HG03521 (cell line): Measurements from ENCODE around the gene CTSH.

ENCODE experiments used
- ATAC-seq: cut with Tn5 transposase; IDR thresholded peaks from one replicate; pipeline ENCODE4 v1.9.1; 2021; ENCODE audit warnings: mild to moderate bottlenecking, moderate library complexity; ENCODE audit not compliant: unreplicated experiment

The CTSH gene

DNA sequence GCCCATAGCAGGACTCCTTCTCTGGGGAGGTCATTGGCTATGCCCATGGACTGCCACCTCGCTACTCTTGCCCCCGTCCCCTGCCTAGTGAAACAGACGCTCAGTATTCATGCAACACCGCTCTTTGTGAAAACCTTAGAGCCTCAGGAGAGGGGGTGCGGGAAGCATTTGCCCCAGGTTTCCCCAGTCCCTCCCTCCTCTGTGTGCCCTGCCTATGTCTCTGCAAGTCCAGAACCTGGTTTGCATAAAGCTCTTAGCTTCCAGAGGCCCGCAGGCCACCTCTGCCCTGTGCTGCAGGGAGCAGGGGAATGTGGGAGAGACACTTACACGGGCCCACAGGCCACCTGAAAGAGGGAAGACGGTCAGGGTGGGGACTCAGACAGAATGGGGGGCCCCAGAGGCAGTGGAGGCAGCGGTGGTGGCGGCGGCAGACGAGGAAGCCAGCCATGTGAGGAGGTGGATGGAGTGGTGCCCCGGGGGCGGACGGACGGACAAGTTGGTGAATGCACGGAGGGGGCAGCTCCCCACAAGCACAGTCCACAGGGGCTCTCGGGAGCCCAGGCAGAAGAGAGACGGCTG, 33.8 kb upstream of the CTSH start:
- ATAC-seq, result no peak

DNA sequence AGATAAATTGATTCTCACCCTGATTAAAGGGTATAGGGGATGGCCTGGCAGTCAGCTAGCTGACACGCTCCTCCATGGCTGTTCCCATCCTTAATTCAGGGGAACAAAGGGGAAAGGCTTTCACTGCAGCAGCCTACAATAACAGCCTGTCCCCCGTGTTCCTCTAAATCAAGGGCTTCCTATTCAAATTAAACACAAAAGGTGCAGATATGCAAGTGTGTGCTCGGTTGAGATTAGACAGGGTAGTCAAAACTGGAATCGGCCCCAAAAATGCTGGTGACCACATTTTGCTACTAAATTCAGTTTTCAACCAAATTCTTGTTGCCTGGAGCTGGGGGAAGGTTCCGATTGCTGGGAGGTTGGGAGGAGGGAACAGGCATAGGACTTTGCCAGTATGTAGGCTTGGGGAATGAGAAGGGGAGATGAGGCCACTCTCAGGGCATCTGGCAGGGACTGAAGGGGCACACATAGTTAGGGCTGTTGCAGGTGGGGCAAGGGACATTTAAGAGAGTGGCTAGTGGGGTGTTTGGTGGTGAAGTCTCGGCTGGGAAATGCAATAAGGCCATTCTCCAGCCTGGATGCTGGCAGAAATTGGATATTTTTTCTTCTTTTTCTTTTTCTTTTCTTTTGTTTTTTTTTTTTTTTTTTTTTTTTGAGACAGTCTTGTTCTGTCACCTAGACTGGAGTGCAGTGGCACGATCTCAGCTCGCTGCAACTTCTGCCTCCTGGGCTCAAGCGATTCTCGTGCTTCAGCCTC, 32.9 kb upstream of the CTSH start:
- peak; percentile 37 for ATAC-seq

DNA sequence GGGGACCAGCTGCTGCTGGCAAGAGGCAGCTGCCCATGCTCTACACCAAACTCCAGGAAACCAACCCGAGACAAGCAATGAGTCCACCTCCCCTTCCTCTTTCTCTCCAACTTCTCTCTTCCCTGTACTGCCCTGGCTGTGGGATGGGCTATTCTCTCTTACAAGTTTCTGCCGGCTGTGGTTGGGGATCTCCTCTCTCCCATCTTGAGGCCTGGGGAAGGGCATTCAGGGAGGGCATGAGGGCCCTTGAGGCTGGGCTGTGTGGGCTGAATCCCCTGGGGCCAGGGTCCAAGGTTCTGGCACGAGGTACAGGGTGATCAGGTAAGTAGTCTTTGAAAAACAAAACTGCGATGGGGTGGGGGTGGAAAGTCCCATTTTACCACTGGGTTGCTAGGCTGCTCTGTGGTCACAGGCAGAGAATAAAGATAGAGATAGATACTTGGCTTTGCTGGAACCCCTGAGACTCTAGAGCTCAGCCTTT, 32.3 kb upstream of the CTSH start:
- ATAC-seq, result peak; percentile 41

DNA sequence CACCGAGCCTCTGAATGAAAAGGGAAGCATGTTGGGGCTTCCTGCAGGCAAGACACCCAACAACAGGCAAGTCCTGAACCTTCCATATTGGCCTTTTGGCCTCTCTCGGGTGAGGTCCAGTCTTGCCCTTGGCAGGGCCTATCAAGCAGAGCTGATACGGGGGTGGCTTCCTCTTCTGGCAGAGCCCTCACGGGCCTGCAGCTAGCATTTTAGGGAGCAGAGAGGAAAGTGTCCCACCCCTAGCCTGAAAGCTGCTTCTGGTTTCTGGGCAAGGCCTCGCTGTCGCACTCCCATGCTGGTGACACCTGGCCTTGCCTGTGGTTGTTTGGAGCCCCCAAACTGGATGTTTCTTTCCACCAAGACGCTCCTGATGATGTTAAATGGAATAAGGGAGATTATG, 31.8 kb upstream of the CTSH start:
- peak; percentile 14 for ATAC-seq

DNA sequence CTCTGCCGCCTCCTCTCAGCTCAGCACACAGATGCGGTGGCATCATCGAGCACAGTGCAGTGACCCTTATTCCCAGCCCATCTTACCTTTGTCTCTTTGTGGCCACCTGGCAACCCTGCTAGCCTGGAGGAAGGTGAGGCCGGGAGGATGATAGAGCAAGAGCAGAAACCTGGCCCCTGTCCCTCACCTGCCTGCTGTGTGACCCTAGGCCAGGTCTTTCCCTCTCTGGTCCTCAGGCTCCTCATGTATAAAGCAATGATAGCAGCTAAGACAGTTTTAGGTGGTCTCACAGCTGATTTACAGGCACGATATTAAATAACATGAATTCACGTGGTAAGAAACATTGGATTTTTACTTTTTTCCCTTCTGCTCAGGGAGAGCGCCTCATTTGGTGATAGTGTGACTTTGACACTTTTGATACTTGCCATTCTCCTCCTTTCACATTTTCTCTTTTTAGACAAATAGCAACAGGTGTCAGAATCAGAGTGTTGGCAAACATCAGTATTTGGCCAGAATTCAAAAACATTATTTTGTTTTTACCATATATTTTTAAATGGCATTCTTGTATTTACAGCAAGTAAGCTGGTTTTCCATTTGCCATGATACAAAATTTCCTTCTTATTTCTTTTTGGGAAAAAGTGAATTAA, 29.5 kb upstream of the CTSH start:
- no peak for ATAC-seq

DNA sequence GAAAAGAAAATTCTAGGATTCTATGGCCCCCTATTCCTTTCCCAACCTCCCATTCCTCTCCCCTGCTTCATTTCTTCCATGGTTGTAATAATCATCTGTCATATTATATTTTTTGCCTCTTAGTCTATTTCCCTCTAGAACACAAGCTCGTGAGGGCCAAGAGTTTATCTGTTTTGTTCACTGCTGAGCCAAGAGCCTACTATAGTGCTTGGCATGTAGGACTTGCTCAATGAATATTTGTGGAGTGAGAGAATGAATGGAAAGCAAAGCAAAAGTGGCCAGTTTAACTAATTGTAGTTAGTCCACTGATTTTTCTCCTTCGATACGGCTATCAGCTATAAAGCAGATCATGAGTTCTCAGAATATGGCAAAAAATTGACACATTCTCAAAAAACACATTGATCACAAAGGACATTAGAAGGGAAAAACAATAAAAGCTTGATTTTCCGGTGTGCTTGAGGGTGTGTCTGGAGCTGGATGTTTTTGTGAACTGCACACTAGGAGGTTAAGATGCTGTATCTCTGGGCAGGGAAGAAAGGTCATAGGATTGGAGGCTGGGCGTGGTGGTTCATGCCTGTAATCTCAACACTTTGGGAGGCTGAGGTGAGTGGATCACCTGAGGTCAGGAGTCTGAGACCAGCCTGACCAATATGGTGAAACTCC, 25.0 kb upstream of the CTSH start:
- no peak for ATAC-seq

DNA sequence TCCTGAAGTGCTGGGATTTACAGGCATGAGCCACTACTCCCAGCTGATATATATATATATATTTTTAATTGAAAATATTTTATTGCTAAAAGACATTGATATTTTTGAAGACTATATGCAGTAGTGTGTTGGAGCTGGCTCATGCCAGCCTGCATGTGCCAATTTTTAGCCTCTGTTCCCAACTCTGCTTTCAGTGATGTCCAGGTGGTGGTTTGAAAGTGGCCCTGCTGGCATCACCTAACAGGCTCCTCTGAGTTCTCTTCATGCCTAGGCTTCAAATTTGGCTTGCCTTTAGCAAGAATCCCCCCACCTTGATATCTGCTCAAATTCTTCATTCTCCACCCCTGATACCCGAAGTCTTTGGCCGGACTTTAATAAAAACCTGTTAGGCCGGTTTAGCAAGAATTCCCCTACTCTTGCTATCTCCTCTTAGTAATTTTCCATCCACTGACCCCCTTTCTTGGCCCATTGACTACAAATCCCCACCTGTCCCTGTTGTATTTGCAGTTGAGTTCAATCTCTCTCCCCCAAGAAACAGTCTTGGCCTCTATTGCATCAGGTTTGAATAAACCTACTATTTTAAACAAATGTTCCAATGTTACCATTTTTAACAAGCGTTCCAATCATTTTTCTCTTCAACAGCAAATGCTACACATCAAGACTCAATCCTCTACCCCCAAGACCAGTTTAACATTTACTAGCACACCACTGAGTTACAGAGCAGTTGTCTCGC, 23.9 kb upstream of the CTSH start:
- no peak for ATAC-seq

DNA sequence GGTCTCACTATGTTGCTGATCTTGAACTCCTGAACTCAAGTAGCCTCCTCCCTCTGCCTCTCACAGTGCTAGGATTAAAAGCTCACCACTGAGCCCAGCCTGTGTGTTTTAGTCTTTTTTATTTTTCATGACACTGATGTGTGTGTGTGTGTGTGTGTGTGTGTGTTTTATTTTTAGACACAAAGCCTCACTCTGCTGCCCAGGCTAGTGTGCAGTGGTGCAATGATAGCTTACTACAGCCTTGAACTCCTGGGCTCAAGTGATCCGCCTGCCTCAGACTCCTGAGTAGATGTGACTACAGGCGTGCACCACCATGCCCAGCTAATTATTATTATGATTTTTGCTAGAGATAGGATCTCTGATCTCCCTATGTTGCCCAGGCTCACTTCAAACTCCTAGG, 23.3 kb upstream of the CTSH start:
- ATAC-seq, result no peak

DNA sequence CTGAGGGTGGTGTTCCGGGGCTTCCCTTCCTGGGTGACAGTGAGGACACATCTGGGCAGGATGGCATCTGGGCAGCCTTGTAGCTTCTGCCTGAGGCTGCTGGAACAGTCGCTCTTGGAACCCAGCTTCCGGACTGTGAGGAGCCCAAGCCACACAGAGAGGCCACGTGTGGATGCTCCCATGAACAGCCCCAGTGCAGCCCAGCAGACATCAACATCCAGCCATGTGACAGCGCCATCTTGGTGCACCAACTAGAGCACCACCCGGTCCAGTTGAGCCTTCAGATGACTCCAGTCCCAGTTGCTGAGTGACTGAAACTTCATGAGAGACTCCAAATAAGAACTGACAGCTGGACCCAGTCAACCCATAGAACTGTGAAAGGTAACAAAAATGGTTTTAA, 15.5 kb upstream of the CTSH start:
- ATAC-seq, result no peak

DNA sequence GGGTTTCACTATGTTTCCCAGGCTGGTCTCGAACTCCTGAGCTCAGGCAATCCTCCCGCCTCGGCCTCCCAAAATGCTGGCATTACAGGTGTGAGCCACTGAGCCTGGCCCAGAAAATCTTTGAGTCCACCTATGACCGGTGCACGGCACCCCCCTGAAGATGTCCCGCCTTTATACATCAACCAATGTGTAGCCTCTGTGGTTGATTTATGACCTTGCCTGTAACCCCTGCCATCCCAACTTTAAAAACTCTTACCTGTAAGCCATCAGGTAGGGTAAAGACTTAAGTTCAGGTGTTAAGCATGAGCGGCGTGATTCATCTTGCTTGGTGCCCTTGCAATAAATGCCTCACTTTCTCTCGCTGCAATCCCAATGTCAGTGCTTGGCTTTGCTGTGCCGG, 14.5 kb upstream of the CTSH start:
- ATAC-seq, result no peak

DNA sequence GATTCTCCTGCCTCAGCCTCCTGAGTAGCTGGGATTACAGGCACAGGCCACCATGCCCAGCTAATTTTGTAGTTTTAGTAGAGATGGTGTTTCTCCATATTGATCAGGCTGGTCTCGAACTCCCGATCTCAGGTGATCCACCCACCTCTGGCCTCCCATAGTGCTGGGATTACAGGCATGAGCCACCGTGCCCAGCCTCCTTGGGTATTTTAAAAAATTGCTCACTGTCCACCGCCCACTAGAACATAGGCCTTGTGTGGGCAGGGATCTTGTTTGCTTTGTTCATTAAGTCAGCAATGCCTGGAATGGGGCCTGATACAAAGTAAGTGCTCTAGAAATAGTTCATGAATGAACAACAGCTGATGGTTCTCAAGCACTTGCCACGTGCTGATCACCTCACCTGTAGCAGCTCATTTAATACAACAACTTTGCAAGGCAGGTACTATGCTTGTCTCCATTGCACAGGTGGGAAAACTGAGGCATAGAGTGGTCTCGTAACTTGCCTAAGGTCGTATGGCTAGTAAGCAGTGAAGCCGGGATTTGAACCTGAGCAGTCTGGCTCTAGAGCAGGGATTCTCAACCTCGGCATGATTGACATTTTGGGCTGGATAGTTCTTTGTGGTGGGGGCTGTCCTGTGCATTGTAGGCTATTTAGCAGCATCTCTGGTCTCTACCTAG, 12.7 kb upstream of the CTSH start:
- ATAC-seq, result no peak

DNA sequence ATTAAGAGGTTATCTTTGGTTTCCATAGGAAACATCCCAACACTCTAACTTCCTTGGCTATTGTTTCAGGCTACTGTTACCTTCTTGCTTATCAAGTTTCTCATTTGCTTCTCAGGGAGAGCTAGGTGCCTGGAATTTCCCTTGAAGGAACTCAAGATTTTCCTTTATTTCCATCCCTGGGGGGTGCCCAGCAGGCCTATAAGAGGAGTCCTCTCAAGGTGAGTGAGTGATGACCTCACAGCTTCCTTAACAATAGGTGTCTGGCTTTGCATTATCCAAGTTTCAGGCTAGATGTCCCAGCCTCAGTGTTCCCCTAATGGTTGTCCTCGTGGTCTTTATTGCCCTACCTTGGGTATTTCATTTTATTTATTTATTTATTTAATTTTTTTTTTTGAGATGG, 12.1 kb upstream of the CTSH start:
- no peak for ATAC-seq

DNA sequence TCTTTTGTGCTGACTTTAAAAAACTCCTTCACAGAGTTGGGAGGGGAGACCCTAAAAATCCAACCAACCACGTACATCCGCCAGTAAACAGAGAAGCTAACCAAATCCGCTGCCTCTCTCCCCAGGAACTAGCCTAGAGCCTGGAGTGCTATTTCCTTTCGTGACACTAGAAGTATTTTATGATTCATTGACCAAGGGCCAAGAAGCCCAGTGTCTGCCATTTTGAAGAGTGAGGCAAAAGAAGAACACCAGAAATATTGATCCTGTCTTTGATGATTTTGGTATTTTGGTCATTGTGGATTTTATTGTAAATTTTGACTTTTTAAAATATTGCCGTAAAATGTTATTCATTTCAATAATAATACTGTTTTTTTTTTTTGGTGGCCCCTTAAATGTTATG, 10.5 kb upstream of the CTSH start:
- no peak for ATAC-seq

DNA sequence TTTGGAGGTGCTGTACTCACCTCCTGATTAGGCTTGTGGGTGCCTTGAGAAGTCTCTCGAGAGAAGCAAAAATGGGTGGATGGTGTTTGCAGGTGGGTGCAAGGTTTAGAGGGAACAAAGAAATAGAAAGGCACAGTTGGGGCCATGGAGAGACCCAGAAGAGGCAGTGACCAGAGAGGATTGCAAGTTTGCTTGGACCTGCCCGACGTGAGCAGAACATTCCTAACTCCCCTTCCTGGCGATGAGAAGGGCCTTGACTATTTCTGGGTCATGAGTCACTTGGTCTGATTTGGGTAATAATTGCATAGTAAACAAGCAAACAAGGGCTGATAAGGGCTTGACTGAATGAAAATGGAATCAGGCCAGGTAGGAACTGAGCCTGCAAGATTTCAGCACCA, 7.0 kb upstream of the CTSH start:
- ATAC-seq, result no peak

DNA sequence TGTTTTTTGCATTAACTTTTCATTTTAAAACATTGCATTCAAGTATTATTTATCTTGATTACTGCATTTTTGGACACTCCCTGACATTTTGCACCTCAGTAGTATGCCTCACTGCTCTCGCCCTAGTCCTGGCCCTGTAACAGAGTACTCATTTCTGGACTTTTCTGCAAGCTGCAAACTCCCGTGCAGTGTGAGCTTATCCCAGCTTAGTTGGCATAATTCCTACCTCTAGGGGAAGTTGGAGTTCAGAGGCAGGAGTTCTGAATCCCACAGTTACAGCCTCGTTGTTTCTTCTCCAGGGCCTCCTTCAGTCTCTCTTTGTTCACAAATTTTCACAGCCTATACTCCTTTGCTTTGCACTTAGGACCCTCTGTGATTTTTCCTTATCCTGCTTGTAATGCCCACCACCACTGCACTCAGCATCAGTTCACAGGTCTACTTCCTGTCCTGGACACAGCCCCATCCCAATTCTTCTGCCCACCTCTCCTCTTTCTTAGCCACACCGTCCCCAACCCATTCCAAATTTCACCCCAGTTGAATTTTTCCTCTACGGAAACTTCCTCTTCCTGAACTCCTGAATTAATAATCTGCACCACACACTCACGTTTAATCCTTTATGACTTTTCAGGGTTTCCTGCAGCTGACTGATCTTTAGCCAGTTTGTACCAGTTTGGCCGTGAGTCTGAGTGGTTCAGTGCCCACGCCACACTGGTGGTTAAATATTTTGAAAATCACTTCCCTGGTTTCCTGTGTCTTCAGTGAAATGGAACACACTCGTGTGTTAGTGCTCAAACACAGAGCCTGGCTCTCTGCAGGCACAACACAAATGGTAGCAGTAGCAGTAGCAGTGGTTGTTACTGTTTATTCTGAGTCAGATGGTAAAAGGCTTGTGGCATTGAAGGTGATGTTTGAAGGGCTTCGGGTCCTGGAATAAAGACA, 6.3 kb upstream of the CTSH start:
- ATAC-seq, result no peak

DNA sequence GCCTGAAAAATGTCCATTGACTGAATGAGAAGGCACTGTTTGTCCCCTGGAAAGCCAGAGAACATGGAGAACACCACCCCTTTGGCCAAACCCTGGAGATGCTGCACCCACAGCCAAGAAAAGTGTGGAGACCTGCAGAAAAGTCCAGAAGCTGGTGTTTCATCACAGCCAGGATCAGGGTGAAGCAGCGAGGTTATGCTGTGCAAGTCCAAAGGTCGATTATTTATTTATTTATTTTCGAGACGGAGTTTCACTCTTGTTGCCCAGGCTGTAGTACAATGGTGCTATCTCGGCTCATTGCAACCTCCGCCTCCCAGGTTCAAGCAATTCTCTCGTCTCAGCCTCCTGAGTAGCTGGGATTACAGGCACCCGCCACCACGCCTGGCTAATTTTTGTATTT, 5.5 kb upstream of the CTSH start:
- no peak for ATAC-seq

DNA sequence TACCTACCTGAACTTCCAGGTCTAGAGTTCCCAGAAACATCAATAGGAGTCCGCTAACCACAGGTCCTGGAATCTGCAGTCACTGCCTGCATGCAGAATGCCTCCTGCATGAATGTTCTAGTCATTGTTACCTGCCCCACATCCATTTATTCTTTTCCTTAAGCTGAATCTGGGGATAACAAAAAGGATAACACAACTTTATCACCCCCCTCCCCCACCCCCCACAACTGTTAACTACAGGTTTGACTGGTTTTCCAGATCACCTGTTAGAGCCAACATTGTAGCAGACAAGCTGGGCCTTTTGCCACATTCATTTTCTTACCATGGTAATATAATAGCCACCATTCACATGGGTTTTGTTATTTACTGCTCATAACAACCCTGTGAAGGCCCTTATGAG, 4.6 kb upstream of the CTSH start:
- no peak for ATAC-seq

DNA sequence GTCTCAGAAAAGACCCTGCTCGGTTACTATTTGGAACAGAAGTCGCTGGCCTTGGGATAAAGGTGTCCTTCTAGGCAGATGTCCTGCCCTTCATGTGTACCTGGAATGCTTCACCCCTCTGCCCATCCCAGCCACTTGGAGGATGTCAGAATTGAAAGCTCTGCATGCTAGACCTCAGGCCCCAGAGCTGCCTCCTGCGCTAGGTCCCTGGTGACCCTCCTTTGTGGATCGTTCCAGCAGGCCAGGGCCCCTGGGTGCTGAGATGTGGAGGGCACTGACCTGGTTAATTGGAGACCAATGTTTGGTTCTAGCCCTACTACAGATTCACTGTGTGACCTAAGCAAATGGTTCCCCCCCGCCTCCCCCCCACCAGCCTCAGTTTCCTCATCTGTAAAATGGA, 2.7 kb upstream of the CTSH start:
- no peak for ATAC-seq

DNA sequence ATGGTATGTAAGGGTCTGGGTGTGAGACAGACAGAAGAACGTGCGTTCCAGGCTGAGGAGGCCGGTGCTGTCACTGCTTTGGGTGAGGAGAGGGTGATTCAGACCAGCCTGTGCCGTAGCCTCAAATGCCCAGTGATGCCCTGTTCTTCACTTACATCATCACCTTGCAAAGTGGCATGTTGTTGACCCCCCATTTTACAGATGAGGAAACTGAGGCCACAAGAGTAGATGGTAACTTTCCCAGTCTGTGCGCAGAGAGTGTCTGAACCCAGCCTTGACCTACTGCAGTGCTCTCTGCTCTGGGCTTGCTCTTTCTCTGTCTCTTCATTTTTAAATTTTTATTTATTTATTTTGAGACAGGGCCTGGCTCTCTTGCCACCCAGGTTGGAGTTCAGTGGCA, 1.6 kb upstream of the CTSH start:
- no peak for ATAC-seq
